Ovary (tissue), 9 donors: ENCODE data around the gene ADM5. TPM values are rescaled to one million over a fixed set of nuclear protein-coding genes. Genes with fewer than 3 reads are reported as not detected.

Experiments
- DNase-seq, 5 donors: peaks; one replicate each; pipeline ENCODE4 v3.0.0-alpha.2; 2019 to 2020
- H3K27ac ChIP-seq, 2 donors: fragments of 200-600 bp; one replicate each; pipeline versions ENCODE4 v1.5.1 to v1.8.0; 2019 to 2022
- H3K27me3 ChIP-seq: fragments of 200-600 bp; one replicate; pipeline ENCODE4 v1.8.0; 2022
- H3K36me3 ChIP-seq: fragments of 200-600 bp; sonication (generic); one replicate; pipeline ENCODE4 v1.5.1; 2019
- H3K4me1 ChIP-seq: one replicate; pipeline ENCODE4 v1.8.1; 2013; ENCODE audit warnings: mild to moderate bottlenecking, moderate library complexity; ENCODE audit not compliant: insufficient read depth
- H3K4me3 ChIP-seq: fragments of 200-600 bp; sonication (generic); one replicate; pipeline ENCODE4 v1.5.1; 2017
- H3K9me3 ChIP-seq, 2 donors: fragments of 200-600 bp in 1 of 2; sonication (generic) in 1 of 2; one replicate each; pipeline versions ENCODE4 v1.5.1 to v1.8.1; 2013 to 2019; ENCODE audit warnings: mild to moderate bottlenecking in 1 of 2, moderate library complexity in 1 of 2
- EP300 ChIP-seq: sonication (generic); formaldehyde crosslinking; IDR thresholded peaks from one replicate; pipeline ENCODE4 v1.6.1; 2017; ENCODE audit warnings: antibody characterized with exemption
- POLR2A ChIP-seq: fragments of 450-650 bp; IDR thresholded peaks from one replicate; pipeline ENCODE4 v1.6.1; 2017; ENCODE audit warnings: antibody characterized with exemption, mild to moderate bottlenecking, moderate library complexity
- WGBS, 3 donors: extraction: QIAGEN DNeasy Blood & Tissue Kit in 1 of 3; methylation state at CpG; one replicate each; pipeline versions ENCODE4 v1.1.5 to v1.1.7; 2013 to 2017; 5-methylcytosine and 5-hydroxymethylcytosine counted together
- intact Hi-C, 4 donors: fragments of 100-400 bp; cut with DNase I; formaldehyde crosslinking; loops; one replicate each; pipeline versions ENCODE4 v1.11.0 to v1.15.1; 2022 to 2023
- polyA plus RNA-seq, 2 donors: library from polyadenylated mRNA; stranded (reverse); fragments of 200-250 nt in 1 of 2; fragments of 350-450 nt in 1 of 2; fragmentation: Illumina TruSeq in 1 of 2; extraction: RNeasy Lipid Tissue Mini Kit (QIAGEN cat#74804) in 1 of 2; gene quantifications; one replicate each; pipeline ENCODE4 v1.2.3, GENCODE V29; 2013 to 2014
- total RNA-seq, 7 donors: library from RNA; depleted of rRNA in 2 of 7; stranded (reverse); fragments of >200 nt in 2 of 7; fragmentation: NEBNext Ultra II Directional in 3 of 7; extraction: Animal tissue kit (Norgen Biotek cat#: 25700) in 3 of 7; gene quantifications; one replicate each; pipeline versions ENCODE4 v1.1.0 to v1.2.4, GENCODE V29; 2016 to 2023
- TF ChIP-seq, protein P1 (sequence below), 3 donors: fragments of 450-650 bp in 2 of 3; fragments of 200-600 bp in 1 of 3; IDR thresholded peaks; one replicate each; pipeline versions ENCODE4 v1.5.1 to v1.8.0; 2016 to 2022; ENCODE audit warnings: antibody characterized with exemption in 3 of 3, mild to moderate bottlenecking in 1 of 3
- donor health status: DM: no; HTN: no; CAD: no; lungs with moderate emphysema.
- donor health status: DM: no; HTN: no; CAD: no.
- donor health status: Bipolar disorder and iron deficiency.
- donor health status: DM: yes; HTN: yes; CAD: no.
- donor health status: DM: no; HTN: no; CAD: no.
- donor health status: DM: yes; HTN: yes; CAD: no.

ADM5 gene
- total and polyA plus RNA-seq, 9 donors, result 0.48 to 1.9 (median 1.3) TPM; not detected in 1

GRCh38 chr19:49672131-49672919 lies 17.1 kb upstream of the ADM5 start:
- Histone ChIP-seq H3K27me3 (no peaks in the 10 kb centered on the region), H3K36me3 (no peaks in the 10 kb centered on the region), H3K27ac (no peak overlapping the region), H3K4me3 (no peak overlapping the region), H3K9me3 (no peaks in the 10 kb centered on the region), H3K4me1 (no peaks in the 10 kb centered on the region)
- intact Hi-C loops, result loop anchor here in 2 of 4 donors (5.0 to 10.0 kb wide), 2 partner anchors 100 to 188 kb away; partner anchors contain the start of gene RPL13A (in 1 of the 2)
- DNase-seq, result peak; percentile 65 to 82 (median 77)
- WGBS, 3 donors, result 20 to 31% (median 22%) methylated on average over 28 of the region's 28 CpGs
- TF ChIP-seq EP300 (no peak), POLR2A (no peak)
- TF ChIP-seq, protein P1, sequence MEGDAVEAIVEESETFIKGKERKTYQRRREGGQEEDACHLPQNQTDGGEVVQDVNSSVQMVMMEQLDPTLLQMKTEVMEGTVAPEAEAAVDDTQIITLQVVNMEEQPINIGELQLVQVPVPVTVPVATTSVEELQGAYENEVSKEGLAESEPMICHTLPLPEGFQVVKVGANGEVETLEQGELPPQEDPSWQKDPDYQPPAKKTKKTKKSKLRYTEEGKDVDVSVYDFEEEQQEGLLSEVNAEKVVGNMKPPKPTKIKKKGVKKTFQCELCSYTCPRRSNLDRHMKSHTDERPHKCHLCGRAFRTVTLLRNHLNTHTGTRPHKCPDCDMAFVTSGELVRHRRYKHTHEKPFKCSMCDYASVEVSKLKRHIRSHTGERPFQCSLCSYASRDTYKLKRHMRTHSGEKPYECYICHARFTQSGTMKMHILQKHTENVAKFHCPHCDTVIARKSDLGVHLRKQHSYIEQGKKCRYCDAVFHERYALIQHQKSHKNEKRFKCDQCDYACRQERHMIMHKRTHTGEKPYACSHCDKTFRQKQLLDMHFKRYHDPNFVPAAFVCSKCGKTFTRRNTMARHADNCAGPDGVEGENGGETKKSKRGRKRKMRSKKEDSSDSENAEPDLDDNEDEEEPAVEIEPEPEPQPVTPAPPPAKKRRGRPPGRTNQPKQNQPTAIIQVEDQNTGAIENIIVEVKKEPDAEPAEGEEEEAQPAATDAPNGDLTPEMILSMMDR (IDR thresholded peaks at IDR 0.05), result peak; percentile 68 to 84 (median 72)

- Histone ChIP-seq H3K27ac (peak overlapping the region; percentile 67 to 93), H3K9me3 (no peaks in the 10 kb centered on the region), H3K4me3 (peak overlapping the region; percentile 34), H3K36me3 (no peaks in the 10 kb centered on the region), H3K27me3 (no peaks in the 10 kb centered on the region), H3K4me1 (peaks cover 6% of the 10 kb centered on the region)
- intact Hi-C loops, result loop anchor here in 3 of 4 donors (5.0 to 10.0 kb wide), 3 partner anchors 34 to 191 kb away; partner anchors contain the start of genes RPL13A (in 1 of the 3), RPS11 (in 1 of the 3), RRAS (in 1 of the 3) and SCAF1 (in 1 of the 3)
- DNase-seq, result peak in 4 of 5 donors; percentile 89 to 91 (median 89)
- TF ChIP-seq, protein P1 (IDR thresholded peaks at IDR 0.05), result no peak
- TF ChIP-seq EP300 (no peak), POLR2A (no peak)
- 0 to 2% (median 1%) methylated on average over 27 of the region's 27 CpGs for whole genome bisulfite sequencing, 3 donors
Measured at GRCh38 chr19:49676136-49676783, 13.1 kb upstream of the ADM5 start.

DNA sequence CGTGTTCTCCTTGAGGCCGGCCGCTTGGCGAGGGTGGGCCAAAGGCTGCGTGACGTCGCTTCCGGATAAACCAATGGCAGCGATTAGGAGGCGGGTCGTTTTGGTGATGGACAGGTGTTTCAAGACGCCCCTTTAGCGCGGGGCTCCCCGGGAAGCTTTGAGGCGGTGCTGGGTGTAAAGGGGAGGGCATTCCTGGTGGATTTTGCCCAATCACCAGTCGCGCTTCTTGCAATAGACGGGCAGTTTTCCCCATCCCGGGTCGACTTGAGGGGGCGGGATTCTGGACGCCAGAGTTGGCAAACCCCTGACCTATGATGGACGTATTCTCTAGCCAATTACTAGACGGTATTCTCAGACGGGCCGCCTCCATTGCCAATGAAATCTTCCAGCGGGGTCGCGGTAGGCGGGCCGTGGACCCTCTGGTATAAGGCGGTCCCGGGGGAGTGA lies 12.6 kb upstream of the ADM5 start:
- Histone ChIP-seq H3K27me3 (no peaks in the 10 kb centered on the region), H3K9me3 (no peaks in the 10 kb centered on the region), H3K27ac (peak overlapping the region; percentile 90 to 93), H3K4me1 (peaks cover 6% of the 10 kb centered on the region), H3K36me3 (no peaks in the 10 kb centered on the region), H3K4me3 (peak overlapping the region; percentile 63)
- peak; percentile 100 for DNase-seq
- intact Hi-C loops, result loop anchor here in 3 of 4 donors (5.0 to 10.0 kb wide), 3 partner anchors 35 to 192 kb away; partner anchors contain the start of genes RPL13A (in 1 of the 3), RPS11 (in 1 of the 3), RRAS (in 1 of the 3) and SCAF1 (in 1 of the 3)
- TF ChIP-seq EP300, result peak; percentile 21
- TF ChIP-seq POLR2A, result no peak
- TF ChIP-seq, protein P1 (IDR thresholded peaks at IDR 0.05), result no peak
- WGBS, 3 donors, result 0% methylated on average over 34 of the region's 34 CpGs

GRCh38 chr19:49677231-49677900 lies 12.0 kb upstream of the ADM5 start, which contains the start of gene PRMT1:
Gene PRMT1, plus strand, starts transcription at chr19:49677271. Its CDS starts 10 bp downstream, at chr19:49677281.
- H3K4me1 ChIP-seq, result peaks cover 6% of the 10 kb centered on the region
- no peaks in the 10 kb centered on the region for H3K27me3 ChIP-seq
- intact Hi-C loops, result loop anchor here in 3 of 4 donors (5.0 to 10.0 kb wide), 3 partner anchors 35 to 193 kb away; partner anchors contain the start of genes RPL13A (in 1 of the 3), RPS11 (in 1 of the 3), RRAS (in 1 of the 3) and SCAF1 (in 1 of the 3)
- TF ChIP-seq POLR2A, result peak; percentile 87
- TF ChIP-seq EP300, result no peak
- TF ChIP-seq, protein P1 (IDR thresholded peaks at IDR 0.05), result no peak
- H3K4me3 ChIP-seq, result peak within 1 kb of the TSS; percentile 63
- peak within 1 kb of the TSS; percentile 90 to 93 for H3K27ac ChIP-seq
- DNase-seq, result peak; percentile 60 to 81 (median 77)
- 0 to 1% (median 1%) methylated on average over 29 to 57 of the region's 57 CpGs for WGBS, 3 donors
- no peaks in the 10 kb centered on the region for H3K9me3 ChIP-seq
- H3K36me3 ChIP-seq, result no peaks in the 10 kb centered on the region
